Endothelial cell of umbilical vein (primary cell): ENCODE measurements around the gene ACBD6. TPM values are rescaled to one million over a fixed set of nuclear protein-coding genes. Genes with fewer than 3 reads are reported as not detected.

ENCODE experiments used
- BruUV-seq: library from RNA; stranded (reverse); fragments of 400-500 nt; replicated peaks from 2 replicates; lab custom pipeline; 2021; lab: Mats Ljungman, UMichigan
- CTCF ChIA-PET: fragments of 300-600, 350-600 bp; sonication (Branson Sonifier 250); formaldehyde crosslinking; loops from one replicate; lab custom pipeline; 2021; ENCODE audit warnings: antibody characterized with exemption, inconsistent platforms; lab: Charles Lee
- POLR2A ChIA-PET: fragments of 300-600, 350-600 bp; sonication (Branson Sonifier 250); formaldehyde crosslinking; loops from one replicate; lab custom pipeline; 2021; ENCODE audit warnings: antibody characterized with exemption, inconsistent platforms; lab: Charles Lee
- DNase-seq: peaks from one replicate; pipeline ENCODE4 v3.0.0-alpha.2; 2011; ENCODE audit warnings: low read depth, low spot score
- FAIRE-seq: peaks from 2 replicates; lab custom pipeline; 2011; peaks lifted over from hg19 to GRCh38; lab: Jason Lieb, UNC
- H2AFZ ChIP-seq: 2 replicates; pipeline ENCODE4 v1.6.0; 2012; ENCODE audit warnings: low read depth, low read length, control low read depth, inconsistent platforms
- H3K27ac ChIP-seq: 2 replicates; pipeline ENCODE4 v1.5.1; 2011; ENCODE audit warnings: low read depth, mild to moderate bottlenecking, control low read depth, low read length, moderate library complexity; ENCODE audit not compliant: insufficient read depth
- H3K27me3 ChIP-seq, 2 experiments: 2 replicates each; pipeline versions ENCODE4 v1.6.0 to v1.6.1; 2011; ENCODE audit warnings: low read length in 2 of 2, mixed read lengths in 1 of 2; ENCODE audit not compliant: control insufficient read depth in 2 of 2, insufficient read depth in 2 of 2
- H3K36me3 ChIP-seq, 2 experiments: 2 replicates in 1 of 2; 3 replicates in 1 of 2; pipeline ENCODE4 v1.5.1; 2011; ENCODE audit warnings: low read length in 2 of 2, mild to moderate bottlenecking in 1 of 2, moderate library complexity in 1 of 2; ENCODE audit not compliant: control insufficient read depth in 2 of 2, insufficient read depth in 2 of 2; ENCODE audit errors: extremely low read depth in 1 of 2
- H3K4me1 ChIP-seq: 3 replicates; pipeline ENCODE4 v1.5.1; 2011; ENCODE audit warnings: mild to moderate bottlenecking, low read length; ENCODE audit not compliant: control insufficient read depth, insufficient read depth; ENCODE audit errors: extremely low read depth
- H3K4me2 ChIP-seq: 2 replicates; pipeline ENCODE4 v1.6.1; 2011; ENCODE audit warnings: low read length, control low read depth, mixed read lengths; ENCODE audit not compliant: insufficient read depth
- H3K4me3 ChIP-seq, 3 experiments: fragments of 200-600 bp in 1 of 3; sonication (generic), shearing (Covaris generic) in 1 of 3; replicated peaks in 1 of 3; 2 replicates each; pipeline ENCODE4 v1.5.1; 2011 to 2016; ENCODE audit warnings: control low read depth in 3 of 3, low read length in 3 of 3, mild to moderate bottlenecking in 2 of 3, inconsistent platforms in 1 of 3, low read depth in 1 of 3, moderate library complexity in 1 of 3; ENCODE audit not compliant: insufficient read depth in 1 of 3
- H3K79me2 ChIP-seq: 2 replicates; pipeline ENCODE4 v1.6.0; 2012; ENCODE audit warnings: low read length, inconsistent platforms; ENCODE audit not compliant: control insufficient read depth, insufficient read depth
- H3K9ac ChIP-seq: replicated peaks from 2 replicates; pipeline ENCODE3; 2011; ENCODE audit warnings: low read length, control low read depth; ENCODE audit not compliant: insufficient read depth; ENCODE audit errors: extremely low read depth
- H3K9me1 ChIP-seq: replicated peaks from 3 replicates; pipeline ENCODE4 v1.6.0; 2011; ENCODE audit warnings: mild to moderate bottlenecking, low read length; ENCODE audit not compliant: control insufficient read depth, insufficient read depth; ENCODE audit errors: extremely low read depth
- H3K9me3 ChIP-seq: replicated peaks from 2 replicates; pipeline ENCODE4 v1.5.1; 2012; ENCODE audit warnings: low read length, inconsistent platforms; ENCODE audit not compliant: control insufficient read depth, insufficient read depth
- H4K20me1 ChIP-seq: replicated peaks from 2 replicates; pipeline ENCODE3; 2011; ENCODE audit warnings: mild to moderate bottlenecking, low read length; ENCODE audit not compliant: control insufficient read depth, insufficient read depth; ENCODE audit errors: extremely low read depth
- CTCF ChIP-seq, 2 donors: IDR thresholded peaks; 1 replicate in 1 of 2; 2 replicates in 1 of 2; pipeline ENCODE4 v1.5.1; 2011; ENCODE audit warnings: low read length in 2 of 2, mild to moderate bottlenecking in 2 of 2, moderate library complexity in 2 of 2, control low read depth in 1 of 2, inconsistent platforms in 1 of 2, low read depth in 1 of 2; ENCODE audit not compliant: insufficient read depth in 1 of 2; ENCODE audit errors: extremely low read depth in 1 of 2
- FOS ChIP-seq: IDR thresholded peaks from 2 replicates; pipeline ENCODE4 v1.6.1; 2011; ENCODE audit warnings: mild to moderate bottlenecking, low read length, moderate library complexity, borderline replicate concordance; ENCODE audit not compliant: insufficient read depth
- GATA2 ChIP-seq: IDR thresholded peaks from 2 replicates; pipeline ENCODE4 v1.7.0; 2011; ENCODE audit warnings: low read depth, mild to moderate bottlenecking, moderate library complexity, mixed read lengths, low read length; ENCODE audit not compliant: insufficient read length, insufficient read depth
- JUN ChIP-seq: IDR thresholded peaks from 2 replicates; pipeline ENCODE4 v1.6.1; 2011; ENCODE audit warnings: borderline replicate concordance, low read depth; ENCODE audit not compliant: insufficient read length, insufficient read depth
- MAX ChIP-seq: IDR thresholded peaks from 2 replicates; pipeline ENCODE4 v1.6.1; 2011; ENCODE audit not compliant: insufficient read depth, insufficient read length
- MYC ChIP-seq: IDR thresholded peaks from one replicate; pipeline ENCODE4 v1.6.1; 2011; ENCODE audit warnings: mild to moderate bottlenecking, low read depth, low read length
- POLR2A ChIP-seq: IDR thresholded peaks from 2 replicates; pipeline ENCODE4 v1.6.1; 2012; ENCODE audit warnings: low read depth, mild to moderate bottlenecking, control low read depth, low read length
- dilution Hi-C: fragments of 300-500 bp; cut with MboI; formaldehyde crosslinking; loops from one replicate; pipeline ENCODE4 v1.15.0; 2019; ENCODE audit warnings: low sequenced_read_pairs; ENCODE audit not compliant: extremely low pct_ligation_motif_present
- intact Hi-C: fragments of 100-400 bp; cut with micrococcal nuclease; formaldehyde crosslinking; loops from one replicate; pipeline ENCODE4 v1.10.0; 2022
- polyA plus RNA-seq, 4 experiments: library from polyadenylated mRNA; depleted of rRNA in 3 of 4; stranded (reverse) in 3 of 4; unstranded in 1 of 4; fragments of >200 nt; gene quantifications; 2 replicates each; pipeline versions ENCODE4 v1.2.1 to v1.2.3, GENCODE V29; 2011 to 2012; ENCODE audit warnings: missing spikeins in 1 of 4
- total RNA-seq: library from RNA; stranded (reverse); gene quantifications from 2 replicates; pipeline ENCODE4 v1.2.3, GENCODE V29; 2021

The ACBD6 gene
- total and polyA plus RNA-seq, 2 donors (not counting 3 experiments of a cell fraction or from before 2014, with no cell fraction given) = 55.6 to 56.4 TPM

DNA sequence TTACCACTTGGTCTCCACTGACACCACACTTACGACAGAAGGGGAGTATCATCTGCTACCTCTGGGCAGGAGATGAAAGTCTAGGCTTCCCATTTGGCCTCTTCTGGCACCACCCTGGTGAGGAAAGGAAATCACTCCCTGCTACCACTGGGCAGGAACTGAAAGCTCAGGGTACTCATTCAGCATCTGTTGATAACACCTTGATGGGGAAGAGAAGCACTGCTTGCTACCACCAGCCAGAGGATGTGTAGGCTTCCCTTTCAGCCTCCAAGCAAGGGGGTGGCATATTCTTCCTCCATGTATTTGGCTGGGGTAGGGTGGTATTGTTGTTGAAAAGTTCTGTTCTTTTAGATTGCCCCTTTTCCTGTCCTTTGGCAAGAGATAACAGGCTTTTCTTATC, 115.0 kb downstream of the ACBD6 start:
- H3K4me1 ChIP-seq = peaks cover 4% of the 10 kb centered on the region
- H3K27ac ChIP-seq = no peak overlapping the region
- H3K4me2 ChIP-seq = no peak overlapping the region
- H3K9me3 ChIP-seq = no peaks in the 10 kb centered on the region
- H2AFZ ChIP-seq = no peak overlapping the region
- DNase-seq (no peak), FAIRE-seq (no peak)
- intact Hi-C loops = no loop called here
- no peak for TF ChIP-seq MYC
- TF ChIP-seq CTCF (IDR thresholded peaks at IDR 0.05; ENCODE audit: extremely low read depth in 1 of 2, insufficient read depth in 1 of 2, low read depth in 1 of 2, low read length in 2 of 2) = no peak
- no peak for TF ChIP-seq MAX
- no peak for TF ChIP-seq POLR2A
- TF ChIP-seq FOS = no peak
- no peak for TF ChIP-seq GATA2
- TF ChIP-seq JUN = no peak
- ChIA-PET POLR2A (no interaction called here), CTCF (no interaction called here)
- BruUV-seq = no TSS peak
- no peaks in the 10 kb centered on the region for H4K20me1 ChIP-seq
- H3K79me2 ChIP-seq = peaks cover 22% of the 10 kb centered on the region
- H3K9ac ChIP-seq = no peak overlapping the region
- no peaks in the 10 kb centered on the region for H3K9me1 ChIP-seq
- no peaks in the 10 kb centered on the region for H3K27me3 ChIP-seq
- H3K36me3 ChIP-seq = no peaks in the 10 kb centered on the region
- H3K4me3 ChIP-seq = no peak overlapping the region
- dilution Hi-C loops = no loop called here
